NCI-H524 treated with DMSO at 0.1 percent for 48 hours (cell line): ENCODE results near the gene TRANK1.
"Not testable (repeated sequence)": the region's sequence is repeated elsewhere in the genome, so short reads cannot be mapped to it uniquely, and the experiment has no call there.

ENCODE experiments used
- DNase-seq: peaks from one replicate; lab custom pipeline; 2025; lab: John Stamatoyannopoulos, UW

The TRANK1 gene

DNA sequence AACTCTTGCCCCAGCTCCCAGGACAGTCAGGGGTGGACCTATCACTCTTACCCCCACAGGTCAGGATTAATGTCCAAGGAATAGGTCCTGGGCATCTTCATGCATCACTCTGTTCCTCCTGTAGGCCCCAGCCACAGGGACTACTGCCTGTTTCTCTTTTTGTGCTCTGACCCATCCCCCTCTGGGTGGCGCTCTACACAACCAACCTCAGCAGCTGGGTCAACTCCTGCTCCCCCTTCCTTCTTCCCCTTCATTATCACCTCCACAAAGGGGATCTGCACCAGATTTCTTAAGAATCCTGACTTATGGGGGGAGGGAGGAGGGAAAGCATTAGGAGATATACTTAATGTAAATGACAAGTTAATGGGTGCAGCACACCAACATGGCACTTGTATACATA lies 12.2 kb upstream of the TRANK1 start:
- DNase-seq = no peak

DNA sequence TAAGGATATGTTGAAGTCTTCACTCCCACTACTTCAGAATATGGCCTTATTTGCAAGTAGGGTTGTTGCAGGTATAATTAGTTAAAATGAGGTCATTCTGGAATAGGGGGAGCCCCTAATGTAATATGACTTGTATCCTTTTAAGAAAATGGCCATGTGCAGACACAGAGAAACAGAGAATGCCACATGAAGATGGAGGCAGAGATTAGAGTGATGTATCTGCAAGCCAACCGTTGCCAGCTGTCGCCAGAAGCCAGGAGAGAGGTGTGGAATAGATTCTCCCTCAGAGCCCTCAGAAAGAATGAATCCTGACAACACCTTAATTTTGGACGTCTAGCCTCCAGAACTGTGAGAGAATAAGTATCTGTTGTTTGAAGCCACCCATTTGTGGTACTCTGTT lies 11.3 kb upstream of the TRANK1 start:
- no peak for DNase-seq

DNA sequence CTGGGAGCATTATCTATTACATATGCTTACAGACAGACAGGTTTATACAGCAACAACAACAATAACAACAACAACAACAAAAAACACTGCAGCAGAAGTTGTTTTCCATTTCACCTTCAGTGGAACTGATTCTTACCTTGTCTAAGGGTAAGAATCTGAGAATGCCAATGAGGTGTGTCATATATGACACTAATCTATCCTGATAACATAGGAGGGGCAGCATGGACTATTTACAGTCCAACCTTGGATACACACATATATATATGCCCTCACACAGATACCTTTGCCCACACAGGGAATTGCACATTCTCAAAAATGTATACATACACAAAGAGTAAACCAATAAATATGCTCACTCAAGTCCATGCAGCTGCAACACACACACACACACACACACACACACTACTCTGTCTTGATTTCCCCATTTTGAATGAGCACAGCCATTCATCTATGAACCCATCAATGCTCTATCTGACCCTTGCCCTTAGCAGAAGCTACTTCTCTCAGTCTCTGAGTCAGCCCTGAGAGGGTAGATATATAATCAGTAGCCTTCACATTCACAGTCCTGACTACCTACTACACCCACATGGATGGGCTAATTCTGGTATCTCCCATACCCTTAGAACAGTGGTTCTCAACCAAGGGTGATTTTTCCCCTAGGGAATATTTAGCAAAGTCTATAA lies 9.7 kb upstream of the TRANK1 start:
- no peak for DNase-seq

DNA sequence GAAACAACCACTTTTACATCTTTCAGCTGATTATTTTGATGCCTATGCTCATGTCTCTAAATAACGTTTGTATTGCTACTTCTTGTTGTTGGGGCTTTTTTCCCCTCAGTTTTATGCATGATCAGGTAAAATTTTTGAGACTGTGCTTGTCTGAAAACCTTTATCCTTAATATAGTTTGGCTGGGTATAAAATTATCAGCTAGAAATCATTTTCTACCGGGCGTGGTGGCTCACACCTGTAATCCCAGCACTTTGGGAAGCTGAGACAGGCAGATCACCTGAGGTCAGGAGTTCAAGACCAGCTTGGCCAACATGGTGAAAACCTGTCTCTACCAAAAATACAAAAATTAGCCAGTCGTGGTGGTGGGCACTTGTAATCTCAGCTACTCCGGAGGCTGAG lies 3.0 kb upstream of the TRANK1 start:
- DNase-seq = not testable (repeated sequence)

DNA sequence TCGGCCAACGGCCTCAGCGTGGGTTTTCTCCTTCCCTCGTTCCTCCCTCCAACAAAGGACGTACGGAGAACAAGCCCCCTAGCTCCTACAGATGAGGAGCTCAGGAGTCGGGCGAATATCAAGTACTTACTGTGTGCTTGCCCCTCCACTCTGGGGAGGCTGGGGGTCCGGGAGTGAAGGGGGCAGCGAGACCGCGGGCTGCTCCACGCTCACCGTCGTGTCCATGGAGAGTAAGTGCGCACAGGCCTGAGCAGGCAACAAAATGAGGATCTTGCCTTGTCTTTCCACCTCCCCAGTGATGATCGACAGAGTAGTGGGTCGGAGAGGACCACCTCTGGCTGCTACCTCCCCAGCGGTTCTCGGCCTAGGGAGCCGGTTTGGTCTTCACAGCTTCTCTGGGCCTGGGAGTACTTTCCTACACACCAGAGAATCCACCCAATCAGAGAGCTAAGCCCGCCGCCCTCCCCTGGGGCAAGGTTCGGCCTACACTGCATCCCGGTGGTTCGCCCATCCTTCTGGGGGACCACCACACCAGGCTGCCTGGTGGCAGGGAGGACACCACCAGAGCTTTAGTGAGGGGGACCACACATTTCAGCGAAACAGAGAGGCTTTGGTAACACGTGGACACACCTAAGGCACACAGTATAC lies 603 bp upstream of the TRANK1 start:
- no peak for DNase-seq

DNA sequence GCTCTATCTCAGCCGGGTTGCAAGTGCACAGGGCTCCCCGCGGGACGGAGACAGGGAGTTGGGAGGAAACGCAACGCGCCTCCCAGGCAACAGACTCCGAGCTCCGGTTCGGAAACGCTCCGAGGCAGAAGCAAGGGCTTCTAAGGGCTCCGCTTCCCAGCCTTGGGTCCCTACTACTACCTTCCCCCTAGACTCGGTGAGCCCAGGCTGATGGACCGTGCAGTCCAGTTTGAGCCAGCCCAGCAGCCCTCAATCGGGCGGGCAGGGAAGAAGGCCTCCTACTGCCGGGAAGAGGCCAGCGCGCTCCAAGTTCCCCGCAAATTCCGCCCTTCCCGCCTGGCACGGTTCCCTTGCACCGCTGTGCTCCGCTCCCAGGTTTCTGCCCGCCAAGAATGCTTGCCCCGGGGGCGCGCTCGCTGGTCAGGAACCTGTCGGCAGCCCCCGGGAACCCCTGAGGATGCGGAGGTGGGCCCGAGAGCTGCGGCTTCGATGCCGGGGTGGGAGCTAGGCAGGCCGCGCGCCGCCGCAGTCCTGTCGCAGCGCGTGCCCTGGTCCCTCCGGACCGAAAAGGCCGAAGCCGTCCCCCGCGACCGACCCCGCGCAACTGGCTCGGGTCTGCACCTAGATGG lies 728 bp downstream of the TRANK1 start:
- DNase-seq = no peak

DNA sequence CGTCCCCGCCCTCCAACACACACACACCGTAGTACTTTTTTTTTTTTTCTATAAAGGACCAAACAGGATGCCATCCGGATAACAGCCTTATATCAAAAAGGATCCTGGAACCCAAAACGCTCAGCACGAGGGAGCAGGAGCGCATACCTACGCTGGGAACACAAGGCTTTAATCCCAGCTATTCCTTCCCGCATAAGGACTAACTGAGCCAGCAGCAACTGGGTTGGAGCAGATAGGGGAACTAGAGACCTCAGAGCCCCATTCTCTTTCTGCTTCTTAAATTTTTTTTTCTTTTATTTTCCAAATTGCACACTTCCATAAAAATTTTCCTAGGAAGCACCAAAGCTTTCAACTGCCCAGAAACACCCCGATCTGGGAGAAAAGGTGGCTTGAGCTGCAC lies 1.3 kb downstream of the TRANK1 start:
- no peak for DNase-seq

DNA sequence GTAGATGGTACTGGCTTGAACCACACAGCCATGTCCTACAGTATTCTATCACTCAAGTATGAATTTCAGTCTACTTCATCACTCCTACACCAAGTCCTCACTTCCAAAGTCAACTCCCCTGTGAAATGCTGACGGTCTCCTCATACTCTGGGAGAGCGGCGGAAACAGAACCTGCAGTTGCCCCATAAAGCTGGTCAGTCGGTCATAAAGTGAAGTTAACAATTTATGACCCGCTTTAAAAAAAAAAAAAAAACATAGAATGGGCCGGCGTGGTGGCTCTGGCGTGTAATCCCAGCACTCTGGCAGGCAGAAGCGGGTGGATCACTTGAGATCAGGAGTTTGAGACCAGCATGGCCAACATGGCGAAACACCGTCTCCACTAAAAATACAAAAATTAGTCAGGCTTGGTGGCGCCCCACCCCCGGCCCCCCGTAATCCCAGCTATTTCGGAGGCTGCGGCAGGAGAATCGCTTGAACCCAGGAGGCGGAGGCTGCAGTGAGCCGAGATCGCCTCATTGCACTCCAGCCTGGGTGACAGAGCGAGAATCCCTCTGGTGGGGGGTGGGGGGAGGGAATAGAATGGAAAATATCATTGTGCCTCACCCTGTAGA lies 2.1 kb downstream of the TRANK1 start:
- DNase-seq = no peak

DNA sequence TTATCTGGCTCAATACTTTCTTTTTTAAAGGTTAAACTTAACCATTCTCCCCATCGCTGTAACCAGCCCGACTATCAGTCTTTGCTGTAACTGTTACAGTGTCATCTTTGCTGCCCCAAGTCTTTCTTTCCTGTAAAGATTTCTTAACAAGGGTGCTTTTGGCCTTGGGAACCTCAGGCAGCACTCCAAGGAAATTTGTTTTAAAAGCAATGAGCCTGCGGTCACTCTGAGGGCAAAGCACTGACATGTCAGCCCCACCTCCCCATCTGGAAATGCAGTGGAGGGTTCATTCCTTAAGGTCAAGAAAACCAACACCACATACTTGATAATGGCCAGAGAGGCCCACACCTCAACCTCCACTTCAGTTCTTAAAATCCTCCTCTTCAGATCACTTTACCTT lies 3.2 kb downstream of the TRANK1 start:
- DNase-seq = no peak

DNA sequence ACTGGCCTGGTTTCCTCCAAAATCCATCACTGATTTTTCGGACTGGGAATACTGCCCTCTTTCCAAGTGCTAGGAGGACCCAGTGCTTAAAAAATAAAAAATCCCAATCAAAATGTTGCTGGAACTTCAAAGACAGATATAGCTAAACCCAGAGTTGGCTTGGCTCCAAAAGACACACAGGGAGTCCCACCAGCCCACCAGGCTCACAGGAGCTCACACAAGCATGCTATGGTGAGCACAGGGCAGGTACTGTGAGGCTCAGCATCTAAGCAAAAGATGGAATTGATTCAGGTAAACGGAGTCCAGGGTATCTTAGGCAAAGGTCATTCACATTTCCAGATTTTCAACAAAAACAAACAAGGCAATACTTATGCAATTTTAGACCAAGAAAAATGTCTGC lies 3.7 kb downstream of the TRANK1 start:
- DNase-seq = no peak

DNA sequence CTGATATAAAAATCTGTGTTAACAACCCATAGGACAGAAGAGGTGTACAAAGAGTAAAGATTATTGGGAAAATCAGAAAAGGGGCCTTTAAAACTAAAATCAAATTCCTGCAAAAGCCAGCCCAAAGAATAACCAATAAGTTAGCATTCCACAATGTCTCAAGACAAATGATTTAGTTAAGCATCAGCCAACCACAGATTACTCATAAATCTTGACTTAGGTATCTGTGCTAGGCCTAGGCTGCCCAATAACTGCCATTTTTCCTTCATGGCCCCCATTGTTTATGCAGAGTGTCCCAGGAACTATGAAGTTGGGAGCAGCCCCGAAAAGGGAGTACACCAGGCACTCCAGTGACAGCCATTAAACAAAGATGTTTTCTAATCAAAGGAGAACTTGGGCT lies 7.4 kb downstream of the TRANK1 start:
- no peak for DNase-seq

DNA sequence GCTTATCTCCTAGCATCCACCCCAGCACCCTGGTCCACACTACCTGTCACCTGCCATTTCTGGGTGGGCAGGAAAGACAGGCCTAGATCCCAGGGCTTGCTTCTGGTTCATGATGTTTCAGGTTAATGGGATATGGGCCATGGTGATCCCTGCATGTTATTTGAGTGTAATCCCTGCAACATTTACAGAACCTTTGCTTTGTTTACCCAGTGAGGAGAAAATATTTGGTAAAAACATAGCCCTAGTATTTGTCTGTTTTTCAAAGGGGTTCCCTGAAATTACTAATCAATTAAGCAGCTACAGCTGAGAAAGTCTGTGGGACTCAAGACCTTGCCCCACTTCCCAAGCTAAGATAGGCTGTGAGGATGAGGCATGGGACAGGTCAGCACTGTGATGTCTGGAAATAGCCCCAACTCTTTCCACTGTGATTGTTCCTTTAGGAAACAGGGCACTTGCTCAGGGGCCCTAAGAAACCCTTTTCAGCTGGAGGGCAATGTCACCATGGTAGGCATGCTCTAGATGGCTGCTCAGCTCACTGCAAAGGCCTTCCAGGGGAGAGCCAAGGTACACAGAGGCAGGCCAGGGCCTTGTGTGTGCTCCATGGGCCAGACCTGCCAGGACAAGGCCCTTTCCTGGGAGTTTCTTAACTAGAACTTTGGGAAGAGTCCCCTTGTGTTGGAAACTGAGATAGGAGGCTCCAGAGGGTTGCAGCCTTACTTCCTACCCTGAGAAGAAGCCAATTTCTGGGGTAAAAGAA lies 11.1 kb downstream of the TRANK1 start:
- no peak for DNase-seq

DNA sequence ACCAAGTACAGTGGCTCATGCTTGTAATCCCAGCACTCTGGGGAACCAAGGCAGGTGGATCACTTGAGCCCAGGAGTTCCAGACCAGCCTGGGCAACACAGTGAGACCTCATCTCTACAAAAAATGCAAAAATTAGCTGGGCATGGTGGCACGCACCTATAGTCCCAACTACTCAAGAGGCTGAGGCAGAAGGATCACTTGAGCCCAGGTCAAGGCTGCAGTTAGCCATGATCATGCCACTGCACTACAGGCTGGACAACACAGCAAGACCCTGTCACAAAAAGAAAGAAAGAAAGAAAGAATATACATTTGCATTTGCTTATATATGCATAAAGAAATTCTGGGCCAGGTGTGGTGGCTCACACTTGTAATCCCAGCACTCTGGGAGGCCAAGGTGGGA lies 13.4 kb downstream of the TRANK1 start:
- not testable (repeated sequence) for DNase-seq

DNA sequence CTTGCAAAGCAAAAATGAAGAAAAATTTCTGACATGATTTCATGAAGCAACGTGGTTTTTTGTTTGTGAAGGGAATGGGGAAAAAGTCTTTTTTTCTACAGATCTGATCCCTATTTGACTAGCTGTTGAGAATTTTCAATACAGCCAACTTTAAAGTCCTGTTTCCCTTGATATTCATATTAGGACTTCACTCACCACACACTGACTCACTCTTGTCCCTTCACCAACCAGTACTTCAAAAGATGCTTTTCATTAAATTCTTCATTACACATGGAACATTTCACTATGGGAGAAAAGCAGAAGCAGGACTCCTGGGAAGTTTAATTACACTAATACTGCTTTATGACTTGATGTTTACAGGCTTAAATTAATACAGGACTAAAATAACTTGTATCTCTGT lies 16.6 kb downstream of the TRANK1 start:
- DNase-seq = no peak

DNA sequence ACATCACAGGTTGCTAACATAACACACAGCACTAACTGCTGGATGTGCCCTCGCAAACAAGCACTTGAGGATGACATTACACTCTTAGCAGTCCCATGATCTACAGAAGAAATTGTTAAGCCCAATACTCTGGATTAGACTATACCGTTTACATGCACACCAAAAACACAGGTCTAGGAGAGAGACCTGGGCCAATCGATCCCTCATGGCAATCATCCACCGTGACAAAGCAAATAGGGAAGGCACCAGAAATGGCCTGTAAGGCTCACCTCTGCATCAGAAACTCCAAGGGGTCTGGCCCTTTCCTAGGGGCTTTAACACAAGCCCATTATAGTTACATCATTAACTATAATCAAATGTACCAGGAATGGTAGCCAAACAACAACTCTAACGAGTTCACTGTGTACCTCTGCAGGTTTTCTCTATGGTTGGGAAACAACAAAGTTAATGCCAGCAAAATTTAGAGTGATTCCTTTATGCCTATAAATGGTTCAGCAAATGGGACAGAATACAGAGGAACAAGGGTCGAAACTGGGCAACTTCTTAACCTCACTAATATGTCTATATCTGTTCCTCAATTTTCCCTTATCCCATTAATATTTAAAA lies 18.5 kb downstream of the TRANK1 start:
- DNase-seq = no peak

DNA sequence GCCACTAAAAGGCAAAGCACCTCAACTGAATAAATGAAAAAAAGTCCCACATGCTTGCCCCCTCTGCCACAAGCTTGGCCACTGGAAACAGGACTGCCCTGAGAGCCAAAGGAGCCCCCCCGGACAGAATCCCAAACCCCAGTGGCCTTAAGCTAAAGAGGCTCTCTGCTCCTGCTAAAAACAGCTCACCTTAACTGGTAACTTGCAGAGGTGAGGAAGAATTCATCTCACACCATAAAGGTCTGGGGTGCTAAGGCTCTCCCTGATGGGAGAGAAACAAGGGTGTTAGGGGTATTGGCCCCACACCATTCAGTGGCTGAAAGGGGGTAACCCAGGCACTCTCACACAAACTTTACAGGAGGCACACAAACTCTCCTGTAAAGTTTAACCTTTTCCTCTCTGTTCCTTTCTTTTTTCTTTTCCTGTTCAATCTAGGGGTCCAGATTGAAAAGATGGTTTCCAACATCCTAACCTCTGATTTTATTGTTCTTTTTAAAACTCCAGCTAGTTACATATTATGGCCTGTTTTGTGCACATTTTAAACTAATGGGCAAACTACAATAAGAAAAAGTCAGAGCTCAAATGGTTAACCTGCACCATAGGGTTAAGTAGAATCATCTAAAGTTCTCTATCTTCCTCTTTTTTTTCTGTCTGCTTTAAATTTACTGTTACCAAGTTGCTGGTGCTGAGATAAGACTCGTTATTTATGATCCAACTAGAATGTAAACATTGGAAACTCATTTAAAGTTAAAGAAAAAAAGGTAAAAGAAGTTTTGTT lies 19.9 kb downstream of the TRANK1 start:
- DNase-seq = no peak

DNA sequence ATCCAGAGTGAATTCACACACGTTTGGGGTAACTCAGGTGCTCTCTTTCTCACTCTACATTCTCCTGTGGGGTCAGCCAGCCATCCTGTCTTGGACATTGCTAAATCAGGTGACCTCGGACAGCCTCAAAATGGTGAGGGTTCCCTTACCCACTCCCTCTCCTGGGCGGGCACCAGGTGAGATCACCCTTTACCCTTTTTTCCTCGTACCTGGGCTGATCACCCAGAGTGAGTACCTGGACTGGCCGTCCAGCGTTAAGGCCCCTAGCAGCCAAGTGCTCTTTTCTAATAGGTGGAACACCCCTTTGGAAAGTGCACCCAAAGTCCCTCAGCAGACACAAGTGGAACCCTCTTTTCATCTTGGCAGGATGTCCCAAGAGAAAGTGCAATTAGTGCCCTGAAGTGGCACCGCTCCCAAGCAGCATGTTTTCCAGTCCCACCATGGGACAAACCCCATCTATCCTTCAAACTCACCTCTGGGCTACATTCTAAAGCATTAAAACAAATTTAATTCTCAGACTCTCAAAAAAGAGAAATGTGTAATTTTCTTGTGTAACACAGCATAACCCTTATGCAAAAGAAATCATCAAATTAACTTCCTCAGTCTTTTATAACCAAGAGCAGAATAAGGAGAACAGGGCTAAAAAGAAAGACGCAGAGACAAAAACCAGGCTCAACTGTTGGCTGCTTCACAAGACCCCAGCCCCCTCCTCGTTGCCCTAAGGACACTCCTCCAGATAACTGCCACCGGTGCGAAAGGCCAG lies 20.7 kb downstream of the TRANK1 start:
- DNase-seq = no peak

DNA sequence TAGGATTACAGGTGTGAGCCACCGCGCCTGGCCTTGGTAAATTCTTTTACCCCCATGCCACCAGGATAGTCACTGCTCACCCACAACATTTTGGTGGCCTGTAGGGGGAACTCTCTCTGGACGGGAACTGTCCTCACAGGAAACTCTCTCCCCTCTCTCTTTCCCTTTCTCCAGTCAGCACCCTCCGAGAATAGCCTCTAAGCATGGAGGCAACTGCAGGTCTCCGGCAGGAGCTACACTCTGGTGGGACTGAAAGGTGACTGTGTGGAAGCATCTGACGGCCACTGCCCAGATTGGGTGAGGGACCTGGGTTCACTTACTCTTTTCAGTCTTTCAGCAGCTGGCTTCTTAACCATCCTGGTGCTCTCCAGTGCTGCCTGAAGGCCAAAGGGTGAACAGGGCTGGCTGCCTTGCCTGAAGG lies 21.3 kb downstream of the TRANK1 start:
- DNase-seq = no peak

DNA sequence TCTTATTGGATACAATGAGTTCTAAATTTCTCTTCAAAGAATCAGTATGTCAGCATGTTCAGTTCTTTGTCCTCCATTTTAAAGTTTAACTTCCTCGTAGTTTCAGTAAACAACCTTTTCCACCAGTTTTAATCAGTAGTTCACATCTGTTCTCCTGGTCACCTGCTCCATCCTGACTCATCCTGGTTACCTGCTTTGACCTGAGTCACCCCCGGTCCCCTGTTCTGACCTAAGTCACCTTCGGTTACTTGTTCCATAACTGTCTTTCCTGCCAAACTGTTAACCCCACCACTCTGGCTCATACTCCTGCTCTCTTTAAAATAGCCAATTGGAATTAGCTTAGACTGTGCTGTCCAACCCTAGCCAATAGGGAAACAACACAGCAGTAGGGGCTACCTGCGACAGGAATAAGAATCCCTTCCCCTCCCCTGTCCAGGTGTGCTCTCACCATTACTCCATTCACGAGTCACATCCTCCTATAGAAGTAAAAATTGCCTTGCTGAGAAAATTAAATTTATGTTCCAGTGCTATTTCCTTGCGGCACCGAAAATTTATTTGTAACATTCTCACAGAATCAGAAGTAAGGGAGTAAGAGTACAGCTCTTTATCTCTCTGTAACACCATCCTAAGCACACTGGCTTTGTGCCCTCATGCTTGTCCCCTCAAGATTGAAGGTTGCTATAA lies 23.8 kb downstream of the TRANK1 start:
- DNase-seq = no peak
